Subcutaneous abdominal adipose tissue (tissue), 5 donors: Measurements from ENCODE around the gene FTO.
"Not testable (repeated sequence)": the region's sequence is repeated elsewhere in the genome, so short reads cannot be mapped to it uniquely, and the experiment has no call there.

ENCODE experiments used
- H3K27ac ChIP-seq: one replicate; pipeline ENCODE4 v1.7.0; 2013; ENCODE audit warnings: low read depth, mild to moderate bottlenecking, inconsistent platforms, low read length, moderate library complexity
- H3K27me3 ChIP-seq, 5 donors: one replicate each; pipeline ENCODE4 v1.7.0; 2013; ENCODE audit warnings: low read length in 5 of 5, inconsistent platforms in 1 of 5; ENCODE audit not compliant: control insufficient read depth in 5 of 5, insufficient read depth in 4 of 5
- H3K36me3 ChIP-seq, 5 donors: one replicate each; pipeline ENCODE4 v1.7.0; 2013; ENCODE audit warnings: low read length in 5 of 5; ENCODE audit not compliant: control insufficient read depth in 5 of 5, insufficient read depth in 5 of 5
- H3K4me1 ChIP-seq, 5 donors: one replicate each; pipeline ENCODE4 v1.7.0; 2013; ENCODE audit warnings: low read length in 5 of 5, mild to moderate bottlenecking in 3 of 5, moderate library complexity in 1 of 5; ENCODE audit not compliant: control insufficient read depth in 5 of 5, insufficient read depth in 5 of 5
- H3K4me3 ChIP-seq, 5 donors: one replicate each; pipeline ENCODE4 v1.7.0; 2013; ENCODE audit warnings: low read length in 5 of 5, low read depth in 1 of 5
- H3K9ac ChIP-seq, 5 donors: one replicate each; pipeline ENCODE4 v1.7.0; 2013; ENCODE audit warnings: low read length in 5 of 5, mild to moderate bottlenecking in 4 of 5, moderate library complexity in 3 of 5
- H3K9me3 ChIP-seq, 5 donors: one replicate each; pipeline ENCODE4 v1.7.0; 2013; ENCODE audit warnings: low read length in 5 of 5; ENCODE audit not compliant: control insufficient read depth in 5 of 5
- donor health status: healthy.
- donor health status: healthy.
- donor health status: healthy.
- donor health status: healthy.
- donor health status: healthy.

Gene FTO

GRCh38 chr16:53832896-53833544, 129.1 kb downstream of the FTO start:
- Histone ChIP-seq H3K9ac (no peak overlapping the region), H3K27me3 (no peaks in the 10 kb centered on the region), H3K4me3 (no peak overlapping the region), H3K27ac (no peak overlapping the region), H3K4me1 (peaks cover 0 to 11% (median 7%) of the 10 kb centered on the region in 5 donors), H3K9me3 (no peaks in the 10 kb centered on the region), H3K36me3 (peaks cover 0 to 9% (median 0%) of the 10 kb centered on the region in 5 donors)

GRCh38 chr16:53836142-53836541, 132.2 kb downstream of the FTO start:
- no peak overlapping the region for H3K27ac ChIP-seq
- peaks cover 0 to 9% (median 0%) of the 10 kb centered on the region in 5 donors for H3K36me3 ChIP-seq
- no peak overlapping the region for H3K9ac ChIP-seq
- peaks cover 0 to 7% (median 4%) of the 10 kb centered on the region in 5 donors for H3K4me1 ChIP-seq
- no peaks in the 10 kb centered on the region for H3K9me3 ChIP-seq
- no peaks in the 10 kb centered on the region for H3K27me3 ChIP-seq
- H3K4me3 ChIP-seq = no peak overlapping the region

DNA sequence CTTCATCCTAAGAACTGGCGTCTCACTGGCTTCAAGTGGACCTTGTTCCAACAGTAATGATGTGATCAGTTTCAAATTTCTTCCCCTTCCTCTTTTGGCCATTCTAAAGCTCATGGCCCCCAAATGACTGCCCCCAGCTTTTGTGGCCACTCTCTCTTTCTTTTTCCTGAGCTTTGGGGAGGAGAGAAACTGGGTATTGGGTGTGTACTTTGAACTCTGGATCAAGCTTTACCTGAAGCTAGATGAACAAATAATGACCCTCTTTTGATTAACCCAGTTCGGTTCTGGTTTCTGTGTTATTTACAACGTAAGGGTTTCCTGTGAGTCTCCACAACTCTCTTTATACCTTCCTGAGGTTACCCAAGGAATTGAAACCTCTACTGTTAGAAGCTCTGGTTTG, 132.7 kb downstream of the FTO start:
- H3K4me3 ChIP-seq = no peak overlapping the region
- H3K27me3 ChIP-seq = no peaks in the 10 kb centered on the region
- H3K27ac ChIP-seq = no peak overlapping the region
- no peak overlapping the region for H3K9ac ChIP-seq
- peaks cover 0 to 9% (median 0%) of the 10 kb centered on the region in 5 donors for H3K36me3 ChIP-seq
- H3K4me1 ChIP-seq = peaks cover 0 to 7% (median 4%) of the 10 kb centered on the region in 5 donors
- H3K9me3 ChIP-seq = no peaks in the 10 kb centered on the region

GRCh38 chr16:53837426-53837825, 133.5 kb downstream of the FTO start:
- Histone ChIP-seq H3K27me3 (no peaks in the 10 kb centered on the region), H3K4me1 (peaks cover 0 to 7% (median 4%) of the 10 kb centered on the region in 5 donors), H3K4me3 (no peak overlapping the region), H3K27ac (no peak overlapping the region), H3K36me3 (peaks cover 0 to 9% (median 0%) of the 10 kb centered on the region in 5 donors), H3K9me3 (no peaks in the 10 kb centered on the region), H3K9ac (no peak overlapping the region)

GRCh38 chr16:53839150-53839549, 135.2 kb downstream of the FTO start:
- Histone ChIP-seq H3K27me3 (no peaks in the 10 kb centered on the region), H3K27ac (no peak overlapping the region), H3K9me3 (no peaks in the 10 kb centered on the region), H3K36me3 (peaks cover 0 to 6% (median 0%) of the 10 kb centered on the region in 5 donors), H3K4me3 (no peak overlapping the region), H3K9ac (no peak overlapping the region), H3K4me1 (peaks cover 0 to 7% (median 4%) of the 10 kb centered on the region in 5 donors)

DNA sequence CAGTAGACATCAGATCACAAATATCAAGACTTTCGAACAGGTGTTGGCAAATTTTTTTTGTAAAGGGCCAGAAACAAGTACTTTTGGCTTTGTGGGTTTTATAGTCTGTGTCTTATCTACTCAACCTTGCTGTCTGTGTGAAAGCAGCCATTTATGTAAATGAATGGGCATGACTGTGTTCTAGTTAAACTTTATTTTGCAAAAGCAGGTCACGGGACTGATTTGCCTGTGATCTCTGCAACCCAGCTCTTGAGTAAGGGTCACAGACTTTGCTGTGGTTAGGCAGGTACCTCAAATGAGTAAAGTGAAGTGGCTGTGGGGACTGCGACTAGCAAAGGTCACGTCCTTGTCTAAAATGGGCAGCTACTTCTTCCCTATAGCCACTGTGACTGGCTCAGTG, 136.5 kb downstream of the FTO start:
- no peak overlapping the region for H3K9ac ChIP-seq
- H3K36me3 ChIP-seq = peaks cover 3 to 8% (median 4%) of the 10 kb centered on the region in 5 donors
- H3K27ac ChIP-seq = no peak overlapping the region
- H3K4me1 ChIP-seq = peaks cover 0 to 7% (median 4%) of the 10 kb centered on the region in 5 donors
- no peaks in the 10 kb centered on the region for H3K27me3 ChIP-seq
- no peaks in the 10 kb centered on the region for H3K9me3 ChIP-seq
- no peak overlapping the region for H3K4me3 ChIP-seq

DNA sequence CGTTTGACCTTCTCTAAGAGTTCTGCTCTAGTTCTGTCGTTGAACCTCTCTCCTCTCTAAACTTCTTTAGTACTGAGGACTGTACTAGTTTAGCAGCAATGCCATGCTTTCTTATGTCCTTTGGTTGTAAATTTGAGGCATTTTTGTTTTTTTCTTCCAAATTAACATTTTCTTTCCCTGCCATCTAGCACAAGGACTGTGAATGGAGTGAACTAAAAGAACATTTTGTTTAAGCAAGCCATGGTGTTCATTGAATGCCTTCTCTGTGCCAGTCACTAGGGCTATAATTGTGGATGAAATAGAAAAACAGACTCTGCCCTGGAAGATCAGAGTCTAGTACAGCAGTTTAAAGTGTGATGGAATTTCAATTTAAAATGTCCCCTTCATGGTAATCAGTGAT, 137.9 kb downstream of the FTO start:
- H3K9ac ChIP-seq = no peak overlapping the region

GRCh38 chr16:53843084-53843483, 139.1 kb downstream of the FTO start:
- no peak overlapping the region for H3K27ac ChIP-seq

More for the DNA sequence above, 137.9 kb downstream of the FTO start:
- Histone ChIP-seq H3K27me3 (no peaks in the 10 kb centered on the region), H3K36me3 (peaks cover 3 to 13% (median 9%) of the 10 kb centered on the region in 5 donors), H3K4me3 (no peak overlapping the region), H3K27ac (no peak overlapping the region), H3K9me3 (no peaks in the 10 kb centered on the region), H3K4me1 (peaks cover 0 to 7% (median 4%) of the 10 kb centered on the region in 5 donors)

DNA sequence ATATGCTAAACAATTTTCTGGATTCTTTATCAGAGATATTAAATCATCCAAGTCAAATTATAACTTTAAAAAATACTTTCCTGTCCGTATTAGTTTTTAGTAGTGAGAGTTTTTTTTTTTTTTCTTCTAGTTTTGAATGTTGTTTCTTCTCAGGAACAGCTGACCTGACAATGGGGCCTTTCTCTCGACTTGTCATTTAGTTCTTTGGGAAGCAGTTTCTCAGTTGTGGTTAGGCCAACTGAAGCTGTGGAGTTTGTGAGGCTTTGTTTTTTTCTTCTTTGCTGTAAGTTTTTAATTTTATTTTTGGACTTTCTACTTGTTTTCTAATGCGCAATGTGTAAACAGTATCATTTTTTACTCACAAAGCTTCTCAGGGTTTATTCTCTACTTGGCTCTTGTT, 140.8 kb downstream of the FTO start:
- Histone ChIP-seq H3K36me3 (peaks cover 3 to 21% (median 9%) of the 10 kb centered on the region in 5 donors), H3K27me3 (no peaks in the 10 kb centered on the region), H3K9me3 (no peaks in the 10 kb centered on the region), H3K4me3 (no peak overlapping the region), H3K4me1 (peaks cover 0 to 4% (median 0%) of the 10 kb centered on the region in 5 donors), H3K27ac (no peak overlapping the region), H3K9ac (no peak overlapping the region)

More at GRCh38 chr16:53843084-53843483, 139.1 kb downstream of the FTO start:
- Histone ChIP-seq H3K4me3 (no peak overlapping the region), H3K9me3 (no peaks in the 10 kb centered on the region), H3K36me3 (peaks cover 3 to 11% (median 9%) of the 10 kb centered on the region in 5 donors), H3K27me3 (no peaks in the 10 kb centered on the region), H3K9ac (no peak overlapping the region), H3K4me1 (peaks cover 0 to 4% (median 0%) of the 10 kb centered on the region in 5 donors)

- not testable (repeated sequence) for H3K27ac ChIP-seq, H3K9me3 ChIP-seq, H3K9ac ChIP-seq, H3K4me1 ChIP-seq, H3K27me3 ChIP-seq, H3K4me3 ChIP-seq
- peaks cover 3 to 21% (median 9%) of the 10 kb centered on the region in 5 donors for H3K36me3 ChIP-seq
Measured at GRCh38 chr16:53846549-53846948, 142.6 kb downstream of the FTO start.
